Amniotic epithelial cell (primary cell): Measurements from ENCODE around the gene DPF3.

ENCODE experiments used
- DNase-seq: peaks from one replicate; pipeline ENCODE4 v3.0.0-alpha.2; 2010; ENCODE audit warnings: low read depth

The DPF3 gene

GRCh38 chr14:72682188-72682587 is 211.7 kb downstream of the DPF3 start:
- DNase-seq: peak; percentile 37

- no peak for DNase-seq
These were observed 212.9 kb downstream of the DPF3 start for GRCh38 chr14:72680853-72681640.

GRCh38 chr14:72679536-72680151 is 214.3 kb downstream of the DPF3 start:
- no peak for DNase-seq

- no peak for DNase-seq
These were observed 214.8 kb downstream of the DPF3 start for GRCh38 chr14:72679141-72679535.

GRCh38 chr14:72678356-72678755 is 215.5 kb downstream of the DPF3 start:
- DNase-seq: peak; percentile 23

GRCh38 chr14:72677664-72678063 is 216.2 kb downstream of the DPF3 start:
- no peak for DNase-seq

- DNase-seq: no peak
These were observed 218.8 kb downstream of the DPF3 start for GRCh38 chr14:72675126-72675525.

GRCh38 chr14:72673179-72673578 is 220.7 kb downstream of the DPF3 start:
- DNase-seq: no peak

- DNase-seq: peak; percentile 47
These were observed 227.3 kb downstream of the DPF3 start for GRCh38 chr14:72666610-72667009.

- DNase-seq: peak; percentile 99
These were observed 228.6 kb downstream of the DPF3 start for GRCh38 chr14:72665259-72665658.

GRCh38 chr14:72664651-72665050 is 229.2 kb downstream of the DPF3 start:
- DNase-seq: no peak

GRCh38 chr14:72663956-72664650 is 229.8 kb downstream of the DPF3 start:
- DNase-seq: no peak

- no peak for DNase-seq
These were observed 230.8 kb downstream of the DPF3 start for GRCh38 chr14:72663076-72663487.

GRCh38 chr14:72662214-72662613 is 231.7 kb downstream of the DPF3 start:
- no peak for DNase-seq

- peak; percentile 37 for DNase-seq
These were observed 236.5 kb downstream of the DPF3 start for GRCh38 chr14:72657214-72657921.

- no peak for DNase-seq
These were observed 240.9 kb downstream of the DPF3 start for GRCh38 chr14:72653026-72653425.

GRCh38 chr14:72652179-72652578 is 241.7 kb downstream of the DPF3 start:
- no peak for DNase-seq

- no peak for DNase-seq
These were observed 242.2 kb downstream of the DPF3 start for GRCh38 chr14:72651714-72652113.

GRCh38 chr14:72651081-72651480 is 242.8 kb downstream of the DPF3 start:
- peak; percentile 33 for DNase-seq

GRCh38 chr14:72649603-72650227 is 244.2 kb downstream of the DPF3 start:
- no peak for DNase-seq

- DNase-seq: no peak
These were observed 246.1 kb downstream of the DPF3 start for GRCh38 chr14:72647782-72648181.
